ENCODE results near the gene ZNF764. TPM values are rescaled to one million over a fixed set of nuclear protein-coding genes. Genes with fewer than 3 reads are reported as not detected.
A peak's percentile ranks its signal among the peaks of the same experiment; 100 is the strongest.

ZNF764 gene
- total RNA-seq, 4 donors from 2014 or later: 12.5 to 16.7 (median 15.3) TPM

GRCh38 chr16:30571445-30572322, 13.5 kb upstream of the ZNF764 start, which contains the start of gene ZNF688:
Gene ZNF688 (minus strand): TSS chr16:30571714. CDS start chr16:30571629, 85 bp downstream.
- Histone ChIP-seq H3K4me3 (peak within 1 kb of the TSS; percentile 63 to 96 (median 81)), H3K36me3 (peaks cover 0 to 3% (median 0%) of the 10 kb centered on the region in 3 donors), H3K27me3 (no peaks in the 10 kb centered on the region), H3K4me1 (peaks cover 0 to 26% (median 19%) of the 10 kb centered on the region in 4 donors), H3K27ac (peak within 1 kb of the TSS; percentile 93 to 100 (median 95)), H3K9me3 (no peaks in the 10 kb centered on the region)
- WGBS, 2 donors: 1% methylated on average over 37 to 45 of the region's 67 CpGs
- peak; percentile 81 to 96 for TF ChIP-seq EP300 (IDR thresholded peaks at IDR 0.05)
- TF ChIP-seq CTCF (IDR thresholded peaks at IDR 0.05): peak in 2 of 5 experiments; percentile 36 to 44
- TF ChIP-seq POLR2A (IDR thresholded peaks at IDR 0.05): peak; percentile 25 to 68
- DNase-seq (ENCODE audit: low spot score in 2 of 2): peak; percentile 91 to 97

- Histone ChIP-seq H3K9me3 (no peaks in the 10 kb centered on the region), H3K36me3 (peaks cover 0 to 3% (median 0%) of the 10 kb centered on the region in 3 donors), H3K4me1 (peaks cover 0 to 26% (median 19%) of the 10 kb centered on the region in 4 donors), H3K27me3 (no peaks in the 10 kb centered on the region), H3K27ac (peak overlapping the region; percentile 93 to 100 (median 95)), H3K4me3 (peak overlapping the region; percentile 63 to 96 (median 81))
- DNase-seq (ENCODE audit: low spot score in 2 of 2): peak in 1 of 2 donors; percentile 35
- TF ChIP-seq CTCF (IDR thresholded peaks at IDR 0.05): no peak
- no peak for TF ChIP-seq EP300 (IDR thresholded peaks at IDR 0.05)
- no peak for TF ChIP-seq POLR2A (IDR thresholded peaks at IDR 0.05)
- WGBS, 2 donors: 7 to 15% methylated on average over 10 to 22 of the region's 22 CpGs
Observed at GRCh38 chr16:30570636-30571444, 12.7 kb upstream of the ZNF764 start.

GRCh38 chr16:30569746-30570635, 11.8 kb upstream of the ZNF764 start:
- peak overlapping the region in 2 of 4 donors; percentile 63 to 80 for H3K4me3 ChIP-seq

More at GRCh38 chr16:30569746-30570635, 11.8 kb upstream of the ZNF764 start:
- peaks cover 0 to 3% (median 0%) of the 10 kb centered on the region in 3 donors for H3K36me3 ChIP-seq
- peaks cover 0 to 26% (median 19%) of the 10 kb centered on the region in 4 donors for H3K4me1 ChIP-seq
- 91 to 92% methylated on average over 40 to 43 of the region's 44 CpGs for WGBS, 2 donors
- no peaks in the 10 kb centered on the region for H3K27me3 ChIP-seq
- H3K27ac ChIP-seq: peak overlapping the region in 3 of 4 donors; percentile 93 to 100 (median 96)
- no peaks in the 10 kb centered on the region for H3K9me3 ChIP-seq
- no peak for DNase-seq (ENCODE audit: low spot score in 2 of 2)
- TF ChIP-seq EP300 (IDR thresholded peaks at IDR 0.05) (no peak), POLR2A (IDR thresholded peaks at IDR 0.05) (no peak), CTCF (IDR thresholded peaks at IDR 0.05) (no peak)

All from tibial nerve (tissue), 4 donors.